CD8-positive, alpha-beta memory T cell (primary cell): ENCODE data around the gene PQBP1. TPM values are rescaled to one million over a fixed set of nuclear protein-coding genes. Genes with fewer than 3 reads are reported as not detected.
"Not testable (repeated sequence)": the region's sequence is repeated elsewhere in the genome, so short reads cannot be mapped to it uniquely, and the experiment has no call there.

ENCODE experiments used
- CTCF ChIA-PET: fragments of 350-600 bp; sonication (Branson Sonifier 250); formaldehyde crosslinking; loops from one replicate; lab custom pipeline; 2021; ENCODE audit warnings: antibody characterized with exemption; lab: Charles Lee
- POLR2A ChIA-PET: fragments of 350-600 bp; sonication (Branson Sonifier 250); formaldehyde crosslinking; loops from one replicate; lab custom pipeline; 2021; ENCODE audit warnings: antibody characterized with exemption; lab: Charles Lee
- DNase-seq, 5 donors: peaks; one replicate each; pipeline versions ENCODE4 v3.0.0 to v3.0.0-alpha.2; 2020 to 2022; ENCODE audit warnings: mixed read lengths in 1 of 5
- H3K27ac ChIP-seq: one replicate; pipeline ENCODE4 v1.7.0; 2013; ENCODE audit warnings: low read depth, mild to moderate bottlenecking, low read length, moderate library complexity
- H3K27me3 ChIP-seq: 2 replicates; pipeline ENCODE4 v1.7.0; 2013; ENCODE audit warnings: low read length, mild to moderate bottlenecking; ENCODE audit not compliant: insufficient read depth, poor library complexity, severe bottlenecking
- H3K36me3 ChIP-seq: 2 replicates; pipeline ENCODE4 v1.7.0; 2013; ENCODE audit warnings: mild to moderate bottlenecking, low read length, moderate library complexity; ENCODE audit not compliant: insufficient read depth
- H3K4me1 ChIP-seq: 2 replicates; pipeline ENCODE4 v1.7.0; 2013; ENCODE audit warnings: mild to moderate bottlenecking, low read length, moderate library complexity; ENCODE audit not compliant: insufficient read depth
- H3K4me3 ChIP-seq: 2 replicates; pipeline ENCODE4 v1.7.0; 2013; ENCODE audit warnings: mild to moderate bottlenecking, low read length
- H3K9me3 ChIP-seq: 2 replicates; pipeline ENCODE4 v1.7.0; 2013; ENCODE audit warnings: mild to moderate bottlenecking, low read length
- H3K27ac Mint-ChIP-seq, 8 donors: one replicate each; pipeline ENCODE4 v1.8.0; 2020 to 2021; ENCODE audit warnings: mixed read lengths in 8 of 8, mild to moderate bottlenecking in 6 of 8, inconsistent platforms in 3 of 8, moderate library complexity in 3 of 8
- H3K27me3 Mint-ChIP-seq, 2 donors: one replicate each; pipeline ENCODE4 v1.8.0; 2020 to 2021; ENCODE audit warnings: mixed read lengths in 2 of 2, mild to moderate bottlenecking in 1 of 2, moderate library complexity in 1 of 2
- H3K36me3 Mint-ChIP-seq, 3 donors: one replicate each; pipeline ENCODE4 v1.8.0; 2020 to 2021; ENCODE audit warnings: mixed read lengths in 3 of 3, inconsistent platforms in 1 of 3, mild to moderate bottlenecking in 1 of 3
- H3K4me1 Mint-ChIP-seq, 3 donors: one replicate each; pipeline ENCODE4 v1.8.0; 2020 to 2021; ENCODE audit warnings: mixed read lengths in 3 of 3, inconsistent platforms in 1 of 3, mild to moderate bottlenecking in 1 of 3
- H3K4me3 Mint-ChIP-seq, 7 donors: one replicate each; pipeline ENCODE4 v1.8.0; 2020 to 2021; ENCODE audit warnings: mixed read lengths in 7 of 7, mild to moderate bottlenecking in 6 of 7, moderate library complexity in 4 of 7, inconsistent platforms in 2 of 7
- H3K9me3 Mint-ChIP-seq, 5 donors: one replicate each; pipeline ENCODE4 v1.8.0; 2020 to 2022; ENCODE audit warnings: mixed read lengths in 5 of 5, mild to moderate bottlenecking in 3 of 5, moderate library complexity in 2 of 5, inconsistent platforms in 1 of 5
- polyA plus RNA-seq: library from polyadenylated mRNA; unstranded; fragments of 300-500 nt; fragmentation: Illumina TruSeq; gene quantifications from one replicate; pipeline ENCODE4 v1.2.3, GENCODE V29; 2021
- total RNA-seq, 2 experiments: library from RNA; stranded (reverse); gene quantifications; one replicate each; pipeline ENCODE4 v1.2.3, GENCODE V29; 2021

Gene PQBP1
- total RNA-seq = 100 to 1,000 TPM; 101 to 106 TPM
- 83.5 TPM for polyA plus RNA-seq

GRCh38 chrX:48897625-48898306, at the start of gene PQBP1, which contains the start of gene TIMM17B:
Gene PQBP1, plus strand, starts transcription at chrX:48897930. Its CDS starts 580 bp downstream, at chrX:48898510.
Gene TIMM17B, minus strand, starts transcription at chrX:48897768. Its CDS starts 19 bp downstream, at chrX:48897749.
- H3K36me3 ChIP-seq = no peaks in the 10 kb centered on the region
- Mint-ChIP-seq H3K4me3 (peak within 1 kb of the TSS; percentile 84 to 96 (median 89)), H3K27ac (peak within 1 kb of the TSS; percentile 90 to 99 (median 95))

DNA sequence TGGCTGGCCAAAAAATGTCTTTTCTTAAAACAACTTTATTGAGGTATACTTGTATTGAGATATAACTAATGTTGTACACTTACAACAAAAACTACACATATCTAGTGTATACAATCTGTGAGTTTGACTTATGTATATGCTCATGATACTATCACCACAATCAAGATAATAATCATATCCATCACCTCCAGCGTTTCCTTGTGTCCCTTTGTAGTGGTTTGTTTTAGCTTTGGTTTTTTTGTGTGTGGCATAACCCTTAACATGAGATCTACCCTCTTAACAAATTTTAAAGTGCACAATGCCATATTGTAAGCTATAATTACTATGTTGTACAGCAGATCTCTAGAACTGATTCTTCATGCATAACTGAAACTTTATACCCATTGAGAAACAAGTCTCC, 48.9 kb upstream of the PQBP1 start:
- H3K4me3 ChIP-seq = no peak overlapping the region
- no peaks in the 10 kb centered on the region for H3K9me3 ChIP-seq
- POLR2A ChIA-PET = no interaction called here
- no peak for DNase-seq
- H3K27ac Mint-ChIP-seq = no peak overlapping the region
- H3K4me3 Mint-ChIP-seq = no peak overlapping the region
- H3K27me3 ChIP-seq = no peaks in the 10 kb centered on the region
- no peak overlapping the region for H3K27ac ChIP-seq
- H3K4me1 Mint-ChIP-seq = peaks cover 3 to 7% (median 5%) of the 10 kb centered on the region in 3 donors
- H3K4me1 ChIP-seq = peaks cover 9% of the 10 kb centered on the region
- H3K27me3 Mint-ChIP-seq = peaks cover 6 to 12% of the 10 kb centered on the region in 2 donors
- CTCF ChIA-PET = no interaction called here
- H3K36me3 ChIP-seq = no peaks in the 10 kb centered on the region
- H3K36me3 Mint-ChIP-seq = no peaks in the 10 kb centered on the region
- H3K9me3 Mint-ChIP-seq = no peaks in the 10 kb centered on the region

More at GRCh38 chrX:48897625-48898306, at the start of gene PQBP1, which contains the start of gene TIMM17B:
- H3K4me3 ChIP-seq = peak within 1 kb of the TSS; percentile 91
- no peaks in the 10 kb centered on the region for H3K9me3 ChIP-seq
- POLR2A ChIA-PET = interaction anchor here (0.9 to 2.9 kb wide), 11 partner anchors 14 to 324 kb away, joined by 3 to 15 read pairs (median 4); partner anchors contain the start of genes HDAC6, OTUD5, RBM3 and SLC35A2
- no peaks in the 10 kb centered on the region for H3K27me3 ChIP-seq
- H3K4me1 ChIP-seq = peaks cover 24% of the 10 kb centered on the region
- H3K36me3 Mint-ChIP-seq = peaks cover 0 to 54% (median 3%) of the 10 kb centered on the region in 3 donors
- peak within 1 kb of the TSS; percentile 93 for H3K27ac ChIP-seq
- CTCF ChIA-PET = interaction anchor here (1.0 to 1.7 kb wide), 6 partner anchors 14 to 250 kb away, joined by 3 to 7 read pairs (median 3); partner anchors contain the start of genes HDAC6 and SLC35A2
- H3K9me3 Mint-ChIP-seq = no peaks in the 10 kb centered on the region
- peaks cover 18 to 38% (median 27%) of the 10 kb centered on the region in 3 donors for H3K4me1 Mint-ChIP-seq
- peaks cover 0 to 2% of the 10 kb centered on the region in 2 donors for H3K27me3 Mint-ChIP-seq
- peak; percentile 81 to 93 (median 89) for DNase-seq

- POLR2A ChIA-PET = no interaction called here
- Histone ChIP-seq H3K27me3 (no peaks in the 10 kb centered on the region), H3K9me3 (no peaks in the 10 kb centered on the region), H3K4me1 (peaks cover 9% of the 10 kb centered on the region), H3K36me3 (no peaks in the 10 kb centered on the region), H3K4me3 (no peak overlapping the region), H3K27ac (no peak overlapping the region)
- Mint-ChIP-seq H3K27ac (peak overlapping the region in 1 of 8 donors; percentile 39), H3K4me3 (no peak overlapping the region), H3K36me3 (no peaks in the 10 kb centered on the region), H3K4me1 (peaks cover 5 to 7% (median 5%) of the 10 kb centered on the region in 3 donors), H3K9me3 (no peaks in the 10 kb centered on the region), H3K27me3 (peaks cover 14 to 20% of the 10 kb centered on the region in 2 donors)
- DNase-seq = no peak
- CTCF ChIA-PET = no interaction called here
These were observed 44.9 kb upstream of the PQBP1 start for GRCh38 chrX:48852857-48853256.

DNA sequence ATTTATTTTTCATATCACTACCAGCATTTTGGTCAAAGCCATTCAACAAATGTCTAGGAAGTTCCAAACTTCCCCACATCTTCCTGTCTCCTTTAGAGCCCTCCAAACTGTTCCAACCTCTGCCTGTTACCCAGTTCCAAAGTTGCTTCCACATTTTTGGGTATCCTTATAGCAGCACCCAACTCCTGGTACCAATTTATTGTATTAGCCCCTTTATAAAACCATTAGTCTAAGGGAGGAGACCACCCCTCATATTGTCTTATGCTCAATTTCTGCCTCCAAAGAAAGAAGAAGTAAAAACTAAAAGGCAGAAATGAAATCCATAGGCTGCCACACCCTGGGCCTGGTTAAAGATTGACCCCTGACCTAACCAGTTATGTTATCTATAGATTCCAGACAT, 44.2 kb upstream of the PQBP1 start:
- CTCF ChIA-PET = not testable (repeated sequence)

GRCh38 chrX:48854121-48854804, 43.5 kb upstream of the PQBP1 start:
- CTCF ChIA-PET = interaction anchor here (0.7 kb wide), 1 partner anchor 163 kb away, joined by 3 read pairs; no protein-coding TSS in a partner anchor
- H3K36me3 Mint-ChIP-seq, POLR2A ChIA-PET: not testable (repeated sequence)

More for the DNA sequence above, 44.2 kb upstream of the PQBP1 start:
- H3K27ac Mint-ChIP-seq, H3K9me3 Mint-ChIP-seq, H3K4me1 ChIP-seq, H3K4me1 Mint-ChIP-seq, H3K4me3 Mint-ChIP-seq, POLR2A ChIA-PET, H3K36me3 ChIP-seq, H3K36me3 Mint-ChIP-seq, DNase-seq, H3K9me3 ChIP-seq, H3K4me3 ChIP-seq, H3K27ac ChIP-seq, H3K27me3 ChIP-seq: not testable (repeated sequence)
- peaks cover 14 to 20% of the 10 kb centered on the region in 2 donors for H3K27me3 Mint-ChIP-seq

DNA sequence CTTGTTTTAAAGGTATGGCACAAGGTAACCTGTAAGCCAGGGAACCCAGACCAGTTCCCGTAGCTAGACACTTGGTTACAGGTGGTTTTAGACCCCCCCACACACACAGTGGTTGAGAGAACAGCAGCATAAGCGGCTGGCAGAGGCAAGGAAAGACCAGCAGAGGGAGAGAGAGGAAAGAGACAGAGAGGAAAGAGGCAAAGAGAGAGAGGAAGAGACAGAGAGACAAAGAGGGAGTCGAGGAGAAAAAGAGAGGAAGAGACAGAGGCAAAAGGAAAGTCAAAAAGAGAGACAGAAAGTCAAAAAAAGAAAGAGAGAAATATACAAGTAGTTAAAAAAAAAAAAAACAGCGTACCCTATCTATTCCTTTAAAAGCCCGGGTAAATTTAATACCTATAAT, 42.8 kb upstream of the PQBP1 start:
- Mint-ChIP-seq H3K9me3 (no peaks in the 10 kb centered on the region), H3K27me3 (peaks cover 14 to 20% of the 10 kb centered on the region in 2 donors), H3K4me3 (no peak overlapping the region), H3K4me1 (peaks cover 0 to 2% (median 0%) of the 10 kb centered on the region in 3 donors), H3K36me3 (no peaks in the 10 kb centered on the region), H3K27ac (no peak overlapping the region)
- DNase-seq = peak in 1 of 5 donors; percentile 21
- Histone ChIP-seq H3K9me3 (no peaks in the 10 kb centered on the region), H3K4me3 (no peak overlapping the region), H3K4me1 (no peaks in the 10 kb centered on the region), H3K27ac (no peak overlapping the region), H3K27me3 (no peaks in the 10 kb centered on the region), H3K36me3 (no peaks in the 10 kb centered on the region)
- POLR2A ChIA-PET = no interaction called here
- CTCF ChIA-PET = interaction anchor here (0.7 kb wide), 1 partner anchor 163 kb away, joined by 3 read pairs; no protein-coding TSS in a partner anchor

More at GRCh38 chrX:48854121-48854804, 43.5 kb upstream of the PQBP1 start:
- H3K9me3 Mint-ChIP-seq, H3K4me3 Mint-ChIP-seq, H3K36me3 ChIP-seq, H3K4me1 Mint-ChIP-seq, H3K27ac ChIP-seq, DNase-seq, H3K4me1 ChIP-seq, H3K9me3 ChIP-seq, H3K4me3 ChIP-seq, H3K27me3 ChIP-seq: not testable (repeated sequence)
- peak overlapping the region in 1 of 8 donors; percentile 48 for H3K27ac Mint-ChIP-seq
- peaks cover 14 to 20% of the 10 kb centered on the region in 2 donors for H3K27me3 Mint-ChIP-seq

GRCh38 chrX:48864210-48864609, 33.5 kb upstream of the PQBP1 start:
- Mint-ChIP-seq H3K27ac (no peak overlapping the region), H3K4me1 (no peaks in the 10 kb centered on the region), H3K9me3 (no peaks in the 10 kb centered on the region), H3K4me3 (no peak overlapping the region), H3K27me3 (peaks cover 8 to 20% of the 10 kb centered on the region in 2 donors), H3K36me3 (no peaks in the 10 kb centered on the region)
- Histone ChIP-seq H3K36me3 (no peaks in the 10 kb centered on the region), H3K4me1 (no peaks in the 10 kb centered on the region), H3K4me3 (no peak overlapping the region), H3K27me3 (no peaks in the 10 kb centered on the region), H3K27ac (no peak overlapping the region), H3K9me3 (no peaks in the 10 kb centered on the region)
- POLR2A ChIA-PET = no interaction called here
- no peak for DNase-seq
- CTCF ChIA-PET = no interaction called here

- H3K4me1 Mint-ChIP-seq, H3K27ac Mint-ChIP-seq, CTCF ChIA-PET, H3K27ac ChIP-seq, H3K4me1 ChIP-seq, DNase-seq, H3K4me3 ChIP-seq, H3K9me3 Mint-ChIP-seq, H3K27me3 ChIP-seq, H3K9me3 ChIP-seq, H3K36me3 Mint-ChIP-seq, POLR2A ChIA-PET, H3K4me3 Mint-ChIP-seq, H3K36me3 ChIP-seq: not testable (repeated sequence)
- peaks cover 6 to 17% of the 10 kb centered on the region in 2 donors for H3K27me3 Mint-ChIP-seq
These were observed 25.7 kb upstream of the PQBP1 start for GRCh38 chrX:48872017-48872416.
